Upper lobe of left lung (tissue), 6 donors: ENCODE results near the gene TOR4A. TPM values are rescaled to one million over a fixed set of nuclear protein-coding genes. Genes with fewer than 3 reads are reported as not detected.

Experiments used
- ATAC-seq, 2 donors: fragments of 200-7000 bp; cut with Tn5 transposase; one replicate each; pipeline ENCODE4 v1.9.1; 2022; ENCODE audit warnings: mild to moderate bottlenecking in 2 of 2, moderate library complexity in 2 of 2; ENCODE audit not compliant: low FRiP score in 2 of 2
- DNase-seq, 2 donors: peaks; one replicate each; pipeline ENCODE4 v3.0.0-alpha.2; 2019 to 2020
- H3K27ac ChIP-seq, 4 donors: fragments of 200-600 bp; sonication (generic); one replicate each; pipeline ENCODE4 v1.5.1; 2016 to 2019
- H3K27me3 ChIP-seq, 4 donors: fragments of 200-600 bp; sonication (generic); one replicate each; pipeline ENCODE4 v1.5.1; 2017 to 2019
- H3K36me3 ChIP-seq, 4 donors: fragments of 200-600 bp; sonication (generic); one replicate each; pipeline ENCODE4 v1.5.1; 2016 to 2019
- H3K4me1 ChIP-seq, 4 donors: fragments of 200-600 bp; sonication (generic); one replicate each; pipeline ENCODE4 v1.5.1; 2018 to 2019
- H3K4me3 ChIP-seq, 4 donors: fragments of 200-600 bp; sonication (generic); one replicate each; pipeline ENCODE4 v1.5.1; 2017 to 2019; ENCODE audit warnings: mild to moderate bottlenecking in 2 of 4, moderate library complexity in 1 of 4
- H3K9me3 ChIP-seq, 4 donors: fragments of 200-600 bp; sonication (generic); one replicate each; pipeline ENCODE4 v1.5.1; 2018 to 2019
- EP300 ChIP-seq, 4 donors: sonication (generic); formaldehyde crosslinking; IDR thresholded peaks; one replicate each; pipeline ENCODE4 v1.5.1; 2017; ENCODE audit warnings: antibody characterized with exemption in 4 of 4, control low read depth in 2 of 4
- POLR2A ChIP-seq, 4 donors: fragments of 450-650 bp; IDR thresholded peaks; one replicate each; pipeline ENCODE4 v1.5.1; 2016 to 2017; ENCODE audit warnings: antibody characterized with exemption in 4 of 4, mild to moderate bottlenecking in 2 of 4
- POLR2AphosphoS5 ChIP-seq, 2 donors: sonication (generic); formaldehyde crosslinking; IDR thresholded peaks; one replicate each; pipeline ENCODE4 v1.5.1; 2017; ENCODE audit warnings: antibody characterized with exemption in 2 of 2
- WGBS, 2 donors: methylation state at CpG; one replicate each; pipeline ENCODE4 v1.1.5; 2017 to 2018; 5-methylcytosine and 5-hydroxymethylcytosine counted together
- total RNA-seq, 6 donors: library from RNA; depleted of rRNA in 4 of 6; stranded (reverse); fragments of >200 nt in 4 of 6; gene quantifications; one replicate each; pipeline versions ENCODE4 v1.1.0 to v1.2.1, GENCODE V29; 2016 to 2021
- TF ChIP-seq, protein P1 (sequence below), 6 experiments: fragments of 450-650 bp in 4 of 6; fragments of 200-600 bp in 2 of 6; sonication (generic) in 2 of 6; IDR thresholded peaks; one replicate each; pipeline ENCODE4 v1.5.1; 2016 to 2019; ENCODE audit warnings: antibody characterized with exemption in 6 of 6
- donor health status: DM: no; HTN: no; CAD: no; lungs with moderate emphysema.
- donor health status: DM: no; HTN: yes; CAD: no; lungs with severe emphysema.

TOR4A gene
- total RNA-seq, 6 donors from 2014 or later, result 31.5 to 62.6 (median 39.2) TPM

DNA sequence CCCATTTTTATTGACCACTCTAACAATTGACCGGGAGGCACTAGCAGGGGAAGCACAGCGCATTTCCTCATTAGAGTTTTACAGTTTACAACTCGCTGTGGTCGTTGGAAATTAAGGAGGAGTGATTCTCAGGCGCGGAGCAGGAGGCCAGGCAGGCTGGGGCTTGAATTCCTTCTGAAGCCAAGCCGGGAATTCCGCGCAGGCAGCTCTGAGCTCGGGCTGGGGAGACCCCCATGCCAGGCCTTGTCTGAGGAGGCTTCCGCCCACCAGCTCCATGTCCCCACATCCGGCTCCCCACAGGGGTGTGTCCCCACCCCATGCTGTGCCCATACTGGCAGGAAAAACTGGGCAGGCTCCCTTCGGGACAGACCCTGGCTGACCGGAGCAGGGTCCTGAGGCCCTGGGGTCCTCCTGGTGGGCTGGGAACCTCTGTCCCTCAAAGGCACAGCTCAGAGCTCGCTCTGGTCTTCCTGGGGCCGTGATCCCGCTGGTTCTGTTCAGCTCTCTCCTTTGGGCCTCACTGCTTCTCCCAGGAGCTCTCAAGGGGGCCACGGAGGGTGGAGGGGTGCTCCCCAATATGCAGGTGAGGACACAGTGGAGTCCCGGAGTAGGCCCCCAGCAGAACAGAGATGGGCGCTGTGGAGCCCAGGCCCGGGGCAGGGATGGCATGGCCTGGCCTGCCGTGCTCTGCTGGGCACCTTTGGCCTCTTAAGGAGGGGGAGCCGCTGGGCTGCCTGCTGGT lies 25.8 kb downstream of the TOR4A start:
- WGBS, 2 donors, result 49 to 67% methylated on average over 7 to 23 of the region's 23 CpGs
- H3K9me3 ChIP-seq, result no peaks in the 10 kb centered on the region
- H3K27ac ChIP-seq, result peak overlapping the region; percentile 79 to 90 (median 83)
- ATAC-seq (no peak), DNase-seq (peak in 1 of 2 donors; percentile 78)
- H3K4me1 ChIP-seq, result peaks cover 61 to 92% (median 74%) of the 10 kb centered on the region in 4 donors
- peaks cover 0 to 14% (median 4%) of the 10 kb centered on the region in 4 donors for H3K27me3 ChIP-seq
- no peaks in the 10 kb centered on the region for H3K36me3 ChIP-seq
- peak overlapping the region in 2 of 4 donors; percentile 53 to 61 for H3K4me3 ChIP-seq
- no peak for TF ChIP-seq POLR2A (IDR thresholded peaks at IDR 0.05)
- TF ChIP-seq EP300 (IDR thresholded peaks at IDR 0.05), result no peak
- no peak for TF ChIP-seq POLR2AphosphoS5 (IDR thresholded peaks at IDR 0.05)

DNA sequence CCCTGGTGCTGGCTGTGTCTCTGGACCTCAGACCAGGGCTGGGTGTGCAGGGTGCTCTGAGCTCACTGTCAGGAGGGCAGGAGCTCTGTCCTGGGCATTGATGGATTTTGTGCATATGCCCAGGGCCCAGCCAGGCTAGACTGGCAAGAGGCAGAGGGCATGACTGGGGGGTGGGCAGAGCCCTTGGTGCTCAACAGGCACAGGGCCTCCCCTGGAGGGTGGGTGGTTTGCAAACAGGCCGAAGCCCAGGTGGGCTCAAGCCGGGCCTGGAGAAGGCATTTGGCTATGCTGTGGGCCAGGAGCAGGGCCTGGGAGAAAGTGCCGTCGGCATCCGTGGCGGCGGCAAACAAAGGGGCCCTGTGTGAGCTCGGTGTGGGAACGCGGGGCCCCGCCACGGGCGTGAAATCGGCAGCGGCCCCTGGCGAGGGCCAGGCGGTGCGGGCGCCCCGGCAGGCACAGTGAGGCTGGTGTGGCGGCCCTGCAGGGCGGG lies 26.4 kb downstream of the TOR4A start:
- no peak overlapping the region for H3K4me3 ChIP-seq
- 92% methylated on average over 22 of the region's 22 CpGs for WGBS, 2 donors
- peak overlapping the region in 2 of 4 donors; percentile 86 to 90 for H3K27ac ChIP-seq
- peak in 1 of 2 donors; percentile 85 for DNase-seq
- H3K9me3 ChIP-seq, result no peaks in the 10 kb centered on the region
- H3K27me3 ChIP-seq, result peaks cover 0 to 14% (median 4%) of the 10 kb centered on the region in 4 donors
- no peak for TF ChIP-seq POLR2A (IDR thresholded peaks at IDR 0.05)
- no peak for ATAC-seq
- peaks cover 61 to 86% (median 70%) of the 10 kb centered on the region in 4 donors for H3K4me1 ChIP-seq
- H3K36me3 ChIP-seq, result no peaks in the 10 kb centered on the region

DNA sequence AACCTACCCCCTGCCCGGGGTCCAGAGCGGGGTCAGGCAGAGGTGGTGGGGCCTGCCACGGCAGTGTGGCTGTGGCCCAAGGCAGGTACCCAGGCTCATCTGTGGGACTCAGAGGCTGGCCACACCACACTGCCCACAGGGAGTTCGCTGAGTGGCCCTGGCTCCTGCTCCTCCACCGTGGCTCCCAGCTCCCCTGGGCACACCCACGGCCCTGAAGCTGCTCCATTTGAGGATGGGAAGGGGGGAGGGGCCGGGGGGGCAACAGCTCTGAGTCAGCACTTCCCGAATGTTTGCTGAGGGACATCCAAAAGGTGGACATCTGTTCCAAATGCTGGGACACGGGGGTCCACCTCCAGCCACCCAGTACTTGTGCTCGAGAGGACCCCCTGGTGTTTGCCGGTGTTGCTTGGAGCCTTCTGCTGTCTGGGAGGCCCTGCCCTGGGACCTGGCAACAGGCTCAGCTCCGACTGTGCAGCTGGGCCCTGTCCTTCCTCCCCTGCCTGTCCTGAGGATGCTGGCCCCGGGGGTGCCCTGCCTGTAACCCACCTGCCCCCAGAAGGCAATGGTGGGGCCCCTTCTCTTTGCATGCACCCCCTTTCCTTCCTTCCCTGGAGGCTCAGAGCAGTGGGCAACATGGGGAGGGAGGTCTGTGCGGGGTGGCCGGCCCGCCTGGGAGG lies 27.0 kb downstream of the TOR4A start:
- TF ChIP-seq EP300 (IDR thresholded peaks at IDR 0.05) (no peak), POLR2AphosphoS5 (IDR thresholded peaks at IDR 0.05) (no peak), POLR2A (IDR thresholded peaks at IDR 0.05) (no peak)
- TF ChIP-seq, protein P1, sequence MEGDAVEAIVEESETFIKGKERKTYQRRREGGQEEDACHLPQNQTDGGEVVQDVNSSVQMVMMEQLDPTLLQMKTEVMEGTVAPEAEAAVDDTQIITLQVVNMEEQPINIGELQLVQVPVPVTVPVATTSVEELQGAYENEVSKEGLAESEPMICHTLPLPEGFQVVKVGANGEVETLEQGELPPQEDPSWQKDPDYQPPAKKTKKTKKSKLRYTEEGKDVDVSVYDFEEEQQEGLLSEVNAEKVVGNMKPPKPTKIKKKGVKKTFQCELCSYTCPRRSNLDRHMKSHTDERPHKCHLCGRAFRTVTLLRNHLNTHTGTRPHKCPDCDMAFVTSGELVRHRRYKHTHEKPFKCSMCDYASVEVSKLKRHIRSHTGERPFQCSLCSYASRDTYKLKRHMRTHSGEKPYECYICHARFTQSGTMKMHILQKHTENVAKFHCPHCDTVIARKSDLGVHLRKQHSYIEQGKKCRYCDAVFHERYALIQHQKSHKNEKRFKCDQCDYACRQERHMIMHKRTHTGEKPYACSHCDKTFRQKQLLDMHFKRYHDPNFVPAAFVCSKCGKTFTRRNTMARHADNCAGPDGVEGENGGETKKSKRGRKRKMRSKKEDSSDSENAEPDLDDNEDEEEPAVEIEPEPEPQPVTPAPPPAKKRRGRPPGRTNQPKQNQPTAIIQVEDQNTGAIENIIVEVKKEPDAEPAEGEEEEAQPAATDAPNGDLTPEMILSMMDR (IDR thresholded peaks at IDR 0.05), result no peak
- peak overlapping the region; percentile 69 to 90 (median 87) for H3K27ac ChIP-seq
- H3K36me3 ChIP-seq, result no peaks in the 10 kb centered on the region
- WGBS, 2 donors, result 30 to 100% methylated on average over 1 to 12 of the region's 16 CpGs
- peak overlapping the region in 2 of 4 donors; percentile 27 to 40 for H3K4me3 ChIP-seq
- H3K27me3 ChIP-seq, result peaks cover 0 to 14% (median 4%) of the 10 kb centered on the region in 4 donors
- ATAC-seq (no peak), DNase-seq (peak in 1 of 2 donors; percentile 65)
- no peaks in the 10 kb centered on the region for H3K9me3 ChIP-seq
- peaks cover 61 to 80% (median 68%) of the 10 kb centered on the region in 4 donors for H3K4me1 ChIP-seq

DNA sequence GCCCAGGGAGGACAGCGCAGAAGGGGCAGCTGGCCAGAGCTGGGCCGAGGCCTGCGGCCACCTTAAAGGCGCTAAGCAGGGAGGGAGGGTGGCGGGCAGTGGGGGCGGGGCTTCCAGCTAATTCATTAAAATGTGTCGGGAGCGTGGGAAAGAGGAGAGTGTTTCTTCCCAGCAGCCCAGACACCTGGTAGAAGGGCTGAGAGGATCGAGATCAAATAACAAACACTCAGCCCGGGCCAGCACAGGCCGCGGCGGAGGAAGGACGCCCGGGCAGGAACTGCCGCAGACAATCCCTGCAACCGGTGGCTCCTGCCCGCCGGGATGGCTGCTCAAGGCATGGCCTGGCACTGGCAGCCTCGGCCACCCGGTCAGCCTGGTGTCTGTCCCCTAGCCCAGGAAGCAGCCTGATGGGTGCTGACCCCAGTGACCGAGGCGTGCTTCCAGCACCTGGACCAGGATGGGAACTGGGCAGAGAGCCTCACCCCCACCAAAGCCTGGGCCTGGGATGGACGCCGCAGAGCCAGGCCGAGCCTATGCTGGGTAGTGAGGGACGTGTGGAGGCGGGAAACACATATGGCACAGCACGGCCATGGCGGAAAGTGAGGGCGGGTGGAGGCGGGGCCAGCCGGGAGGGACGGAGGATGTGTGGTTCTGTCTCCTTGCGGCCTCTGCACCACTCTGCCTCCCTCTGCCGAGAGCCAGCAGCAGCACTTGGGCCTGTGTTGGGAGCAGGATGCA lies 27.7 kb downstream of the TOR4A start:
- peaks cover 0 to 9% (median 4%) of the 10 kb centered on the region in 4 donors for H3K27me3 ChIP-seq
- no peaks in the 10 kb centered on the region for H3K36me3 ChIP-seq
- ATAC-seq, result peak; percentile 25 to 52
- peak in 1 of 2 donors; percentile 59 for TF ChIP-seq POLR2AphosphoS5 (IDR thresholded peaks at IDR 0.05)
- no peak for TF ChIP-seq POLR2A (IDR thresholded peaks at IDR 0.05)
- TF ChIP-seq, protein P1 (IDR thresholded peaks at IDR 0.05), result peak in 3 of 6 experiments; percentile 23 to 45 (median 33)
- H3K4me1 ChIP-seq, result peaks cover 61 to 74% (median 64%) of the 10 kb centered on the region in 4 donors
- peak overlapping the region; percentile 69 to 90 (median 87) for H3K27ac ChIP-seq
- no peaks in the 10 kb centered on the region for H3K9me3 ChIP-seq
- peak; percentile 64 to 92 for DNase-seq
- WGBS, 2 donors, result 25 to 29% methylated on average over 17 to 35 of the region's 36 CpGs
- H3K4me3 ChIP-seq, result peak overlapping the region in 2 of 4 donors; percentile 27 to 40

DNA sequence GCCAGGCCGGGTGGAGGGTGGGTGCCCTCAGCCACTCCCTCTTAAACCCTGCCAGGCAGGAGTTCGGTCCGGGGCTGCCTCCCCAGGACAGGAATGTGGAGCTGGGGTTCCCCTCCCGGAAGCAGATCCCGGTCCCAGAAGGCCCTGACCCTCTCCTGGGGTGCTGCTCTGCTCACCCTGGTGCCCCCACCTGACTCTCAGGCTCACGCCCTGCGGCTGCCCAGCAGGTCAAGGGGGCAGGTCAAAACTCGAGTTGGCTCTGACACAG lies 28.2 kb downstream of the TOR4A start:
- Histone ChIP-seq H3K27ac (peak overlapping the region; percentile 69 to 90 (median 87)), H3K4me1 (peaks cover 57 to 69% (median 59%) of the 10 kb centered on the region in 4 donors), H3K36me3 (no peaks in the 10 kb centered on the region), H3K9me3 (no peaks in the 10 kb centered on the region), H3K27me3 (peaks cover 0 to 7% (median 4%) of the 10 kb centered on the region in 4 donors), H3K4me3 (peak overlapping the region in 2 of 4 donors; percentile 27 to 40)
- TF ChIP-seq POLR2AphosphoS5 (IDR thresholded peaks at IDR 0.05) (no peak), EP300 (IDR thresholded peaks at IDR 0.05) (no peak), POLR2A (IDR thresholded peaks at IDR 0.05) (no peak)
- TF ChIP-seq, protein P1 (IDR thresholded peaks at IDR 0.05), result no peak
- ATAC-seq (no peak), DNase-seq (peak in 1 of 2 donors; percentile 65)
- WGBS, 2 donors, result 13% methylated on average over 8 of the region's 8 CpGs; no CpG with 5 or more reads in 1 of the 2 donors
